HG02571 (cell line): ENCODE measurements around the gene XPNPEP2.

ENCODE experiments used
- ATAC-seq: cut with Tn5 transposase; IDR thresholded peaks from one replicate; pipeline ENCODE4 v1.9.1; 2021; ENCODE audit warnings: mild to moderate bottlenecking, moderate library complexity; ENCODE audit not compliant: unreplicated experiment

XPNPEP2 gene

GRCh38 chrX:129738466-129739308 is at the start of gene XPNPEP2:
XPNPEP2 (plus strand) TSS chrX:129738979; CDS start chrX:129739214, 235 bp downstream.
- ATAC-seq, result no peak

- ATAC-seq, result no peak
Observed at GRCh38 chrX:129689796-129690195, 49.0 kb upstream of the XPNPEP2 start.

GRCh38 chrX:129690435-129690834 is 48.3 kb upstream of the XPNPEP2 start:
- no peak for ATAC-seq

- no peak for ATAC-seq
Observed at GRCh38 chrX:129693354-129693753, 45.4 kb upstream of the XPNPEP2 start.

GRCh38 chrX:129694805-129695204 is 44.0 kb upstream of the XPNPEP2 start:
- no peak for ATAC-seq

GRCh38 chrX:129695535-129695934 is 43.2 kb upstream of the XPNPEP2 start:
- no peak for ATAC-seq

- ATAC-seq, result no peak
Observed at GRCh38 chrX:129695937-129696336, 42.8 kb upstream of the XPNPEP2 start.

GRCh38 chrX:129696463-129697155 is 42.2 kb upstream of the XPNPEP2 start:
- no peak for ATAC-seq

- no peak for ATAC-seq
Observed at GRCh38 chrX:129697204-129697829, 41.5 kb upstream of the XPNPEP2 start.

- ATAC-seq, result no peak
Observed at GRCh38 chrX:129698150-129698549, 40.6 kb upstream of the XPNPEP2 start.

- no peak for ATAC-seq
Observed at GRCh38 chrX:129700536-129700935, 38.2 kb upstream of the XPNPEP2 start.

GRCh38 chrX:129701624-129702069 is 37.1 kb upstream of the XPNPEP2 start:
- ATAC-seq, result no peak

- ATAC-seq, result no peak
Observed at GRCh38 chrX:129704491-129704890, 34.3 kb upstream of the XPNPEP2 start.

GRCh38 chrX:129705377-129705925 is 33.3 kb upstream of the XPNPEP2 start:
- no peak for ATAC-seq

- ATAC-seq, result no peak
Observed at GRCh38 chrX:129705988-129706387, 32.8 kb upstream of the XPNPEP2 start.

- no peak for ATAC-seq
Observed at GRCh38 chrX:129706400-129707072, 32.2 kb upstream of the XPNPEP2 start.

- ATAC-seq, result no peak
Observed at GRCh38 chrX:129714581-129714980, 24.2 kb upstream of the XPNPEP2 start.

- no peak for ATAC-seq
Observed at GRCh38 chrX:129716507-129716906, 22.3 kb upstream of the XPNPEP2 start.

- ATAC-seq, result no peak
Observed at GRCh38 chrX:129717892-129718291, 20.9 kb upstream of the XPNPEP2 start.

- no peak for ATAC-seq
Observed at GRCh38 chrX:129718676-129719075, 20.1 kb upstream of the XPNPEP2 start.

GRCh38 chrX:129719268-129719667 is 19.5 kb upstream of the XPNPEP2 start:
- ATAC-seq, result no peak
